PC-9 (cell line): ENCODE measurements around the gene TES. TPM values are rescaled to one million over a fixed set of nuclear protein-coding genes. Genes with fewer than 3 reads are reported as not detected.

ENCODE experiments used
- BruUV-seq: library from RNA; stranded (reverse); fragments of 400-500 nt; replicated peaks from 2 replicates; lab custom pipeline; 2021; lab: Mats Ljungman, UMichigan
- CTCF ChIA-PET: fragments of 300-600 bp; sonication (Branson Sonifier 250); formaldehyde crosslinking; loops from one replicate; lab custom pipeline; 2022; ENCODE audit warnings: antibody characterized with exemption; lab: Charles Lee
- POLR2A ChIA-PET: fragments of 300-600 bp; sonication (Branson Sonifier 250); formaldehyde crosslinking; loops from one replicate; lab custom pipeline; 2022; ENCODE audit warnings: antibody characterized with exemption; ENCODE audit not compliant: unreplicated experiment; lab: Charles Lee
- DNase-seq, 2 experiments: peaks; one replicate each; pipeline versions ENCODE4 v3.0.0 to v3.0.0-alpha.2; 2015 to 2022; ENCODE audit warnings: mixed read lengths in 1 of 2
- H2AFZ ChIP-seq: fragments of 200-600 bp; sonication (generic); 2 replicates; pipeline ENCODE4 v1.8.1; 2017; ENCODE audit warnings: antibody characterized with exemption
- H3F3A ChIP-seq: fragments of 200-600 bp; sonication (generic); 2 replicates; pipeline ENCODE4 v1.8.1; 2017; ENCODE audit warnings: antibody characterized with exemption, mild to moderate bottlenecking, low read depth; ENCODE audit not compliant: insufficient read depth
- H3K27ac ChIP-seq: fragments of 200-600 bp; sonication (generic); 2 replicates; pipeline ENCODE4 v1.6.1; 2016; ENCODE audit warnings: mixed run types
- H3K27me3 ChIP-seq: fragments of 200-600 bp; sonication (generic); 2 replicates; pipeline ENCODE4 v1.6.1; 2016; ENCODE audit warnings: low read depth, mixed run types; ENCODE audit not compliant: insufficient read depth
- H3K36me3 ChIP-seq: fragments of 200-600 bp; sonication (generic); 2 replicates; pipeline ENCODE4 v1.6.1; 2016; ENCODE audit warnings: low read depth, mixed run types
- H3K4me1 ChIP-seq: fragments of 200-600 bp; sonication (generic); replicated peaks from 2 replicates; pipeline ENCODE4 v1.6.1; 2016; ENCODE audit warnings: mixed run types; ENCODE audit not compliant: insufficient read depth
- H3K4me2 ChIP-seq: fragments of 200-600 bp; sonication (generic); 2 replicates; pipeline ENCODE4 v1.6.1; 2017; ENCODE audit warnings: mixed run types
- H3K4me3 ChIP-seq: fragments of 200-600 bp; sonication (generic); 2 replicates; pipeline ENCODE4 v1.6.1; 2016; ENCODE audit warnings: mixed run types
- H3K79me2 ChIP-seq: fragments of 200-600 bp; sonication (generic); 2 replicates; pipeline ENCODE4 v1.6.1; 2017; ENCODE audit warnings: low read depth, mixed run types
- H3K9me2 ChIP-seq: fragments of 200-600 bp; sonication (generic); 2 replicates; pipeline ENCODE4 v1.8.1; 2017; ENCODE audit warnings: mild to moderate bottlenecking; ENCODE audit not compliant: insufficient read depth
- H3K9me3 ChIP-seq: fragments of 200-600 bp; sonication (generic); 2 replicates; pipeline ENCODE4 v1.8.1; 2016; ENCODE audit warnings: low read depth; ENCODE audit not compliant: insufficient read depth
- H4K20me1 ChIP-seq: fragments of 200-600 bp; sonication (generic); 2 replicates; pipeline ENCODE4 v1.8.1; 2017; ENCODE audit not compliant: insufficient read depth
- CTCF ChIP-seq: fragments of 200-600 bp; sonication (generic); conservative IDR thresholded peaks from 2 replicates; pipeline ENCODE4 v1.6.1; 2017; ENCODE audit warnings: mixed run types, antibody characterized with exemption, mild to moderate bottlenecking, moderate library complexity
- EZH2 ChIP-seq: fragments of 200-600 bp; sonication (generic); IDR thresholded peaks from 2 replicates; pipeline ENCODE4 v1.8.0; 2017; ENCODE audit warnings: antibody characterized with exemption, low read depth
- intact Hi-C: fragments of 100-400 bp; cut with micrococcal nuclease; formaldehyde crosslinking; loops from one replicate; pipeline ENCODE4 v1.10.0; 2022; ENCODE audit not compliant: unreplicated experiment
- total RNA-seq: library from RNA; stranded (reverse); gene quantifications from 2 replicates; pipeline ENCODE4 v1.2.3, GENCODE V29; 2021

TES gene
- total RNA-seq, 1 experiment from 2014 or later = 210 TPM

DNA sequence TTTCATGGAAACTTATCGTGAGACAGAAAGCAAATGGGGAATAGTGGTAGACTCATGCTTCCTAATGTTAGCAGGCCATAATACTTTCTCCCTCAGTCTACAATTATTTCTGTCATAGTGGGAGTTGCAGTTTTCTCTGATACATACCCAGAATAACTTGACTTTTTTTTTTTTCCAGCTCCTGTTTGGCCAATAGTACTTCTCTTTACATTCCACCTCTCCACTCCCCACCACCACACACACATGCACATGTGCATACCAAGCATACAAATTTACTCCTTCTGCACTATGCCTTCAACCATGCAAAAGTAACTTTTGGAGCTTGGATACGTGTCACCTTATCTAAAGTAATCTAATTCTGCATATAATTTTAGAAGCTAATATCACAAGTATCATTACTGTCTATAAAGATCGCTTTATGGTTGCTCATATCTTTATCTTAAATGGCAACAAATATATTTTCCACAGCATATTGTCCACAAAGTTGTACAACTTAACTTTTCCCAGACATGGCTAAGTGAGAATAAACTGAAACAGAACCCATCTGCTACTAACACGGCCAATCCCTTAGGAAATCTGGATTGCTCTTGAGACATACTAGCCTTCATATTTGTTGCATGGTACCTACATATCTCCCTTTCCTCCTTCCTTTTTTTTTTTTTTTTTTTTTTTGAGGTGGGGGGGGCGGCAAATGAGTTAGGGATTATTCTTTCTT is 49.0 kb downstream of the TES start:
- Histone ChIP-seq H4K20me1 (no peaks in the 10 kb centered on the region), H3K9me2 (no peaks in the 10 kb centered on the region), H3K27ac (peak overlapping the region; percentile 30), H3K4me2 (no peak overlapping the region), H3F3A (peaks cover 42% of the 10 kb centered on the region; the same call in 1 of the 2 replicates), H3K27me3 (no peaks in the 10 kb centered on the region), H3K9me3 (0 out of 2 replicates have a peak, but pooled peaks cover 3% of the 10 kb centered on the region), H2AFZ (no peak overlapping the region), H3K79me2 (no peaks in the 10 kb centered on the region), H3K36me3 (peaks cover 22% of the 10 kb centered on the region), H3K4me3 (no peak overlapping the region), H3K4me1 (peaks cover 18% of the 10 kb centered on the region)
- no peak for DNase-seq
- BruUV-seq = TSS peak; percentile 54
- intact Hi-C loops = loop anchor here (1.0 kb wide), 1 partner anchor 79 kb away; no protein-coding TSS in a partner anchor
- ChIA-PET POLR2A (interaction anchor here (0.5 to 0.7 kb wide), 13 partner anchors 49 to 1173 kb away, joined by 3 to 26 read pairs (median 4); no protein-coding TSS in a partner anchor), CTCF (interaction anchor here (0.6 to 2.4 kb wide), 11 partner anchors 95 to 332 kb away, joined by 3 to 27 read pairs (median 7); no protein-coding TSS in a partner anchor)
- TF ChIP-seq EZH2 = no peak
- TF ChIP-seq CTCF = no peak

DNA sequence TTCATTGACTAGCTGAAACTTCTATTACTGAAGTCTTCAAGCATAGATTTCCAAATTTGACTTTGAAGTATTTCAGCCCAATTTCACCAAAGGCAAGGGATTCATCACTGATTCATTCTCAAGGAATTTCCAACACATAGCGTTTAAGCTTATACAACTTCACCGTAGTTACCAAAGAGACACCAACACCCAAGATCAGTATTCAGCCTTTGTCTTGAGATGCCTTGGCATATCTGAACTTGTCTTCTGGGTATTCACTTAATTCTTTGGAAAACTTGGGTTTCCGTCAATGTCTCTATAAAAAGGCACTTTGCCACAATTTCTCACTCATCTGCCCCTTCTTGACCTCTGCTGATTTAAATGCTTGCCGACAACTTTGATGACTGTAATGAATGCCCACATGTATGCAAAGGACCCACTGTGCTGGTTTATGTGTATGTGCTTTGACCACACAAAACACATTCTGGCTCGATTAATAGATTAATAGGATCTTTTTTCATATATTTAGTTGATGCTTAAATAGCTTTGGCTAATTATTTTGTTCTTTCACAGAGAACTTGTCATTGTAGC is 49.6 kb downstream of the TES start:
- intact Hi-C loops = loop anchor here (1.0 kb wide), 3 partner anchors 11 to 80 kb away; no protein-coding TSS in a partner anchor
- H3K4me3 ChIP-seq = no peak overlapping the region
- no peak overlapping the region for H3K4me2 ChIP-seq
- no peaks in the 10 kb centered on the region for H3K79me2 ChIP-seq
- ChIA-PET POLR2A (interaction anchor here (0.5 to 1.2 kb wide), 13 partner anchors 12 to 442 kb away, joined by 3 to 26 read pairs (median 6); no protein-coding TSS in a partner anchor), CTCF (interaction anchor here (0.6 to 2.4 kb wide), 8 partner anchors 122 to 329 kb away, joined by 3 to 27 read pairs (median 10); no protein-coding TSS in a partner anchor)
- TF ChIP-seq CTCF (no peak), EZH2 (no peak)
- H3K9me3 ChIP-seq = 0 out of 2 replicates have a peak, but pooled peaks cover 3% of the 10 kb centered on the region
- H4K20me1 ChIP-seq = no peaks in the 10 kb centered on the region
- no peak overlapping the region for H2AFZ ChIP-seq
- H3K4me1 ChIP-seq = peaks cover 18% of the 10 kb centered on the region
- no peaks in the 10 kb centered on the region for H3K27me3 ChIP-seq
- peaks cover 42% of the 10 kb centered on the region; the same call in 1 of the 2 replicates for H3F3A ChIP-seq
- DNase-seq = peak; percentile 40 to 82
- H3K9me2 ChIP-seq = no peaks in the 10 kb centered on the region
- peak overlapping the region; percentile 30 for H3K27ac ChIP-seq
- no TSS peak for BruUV-seq
- H3K36me3 ChIP-seq = peaks cover 20% of the 10 kb centered on the region

DNA sequence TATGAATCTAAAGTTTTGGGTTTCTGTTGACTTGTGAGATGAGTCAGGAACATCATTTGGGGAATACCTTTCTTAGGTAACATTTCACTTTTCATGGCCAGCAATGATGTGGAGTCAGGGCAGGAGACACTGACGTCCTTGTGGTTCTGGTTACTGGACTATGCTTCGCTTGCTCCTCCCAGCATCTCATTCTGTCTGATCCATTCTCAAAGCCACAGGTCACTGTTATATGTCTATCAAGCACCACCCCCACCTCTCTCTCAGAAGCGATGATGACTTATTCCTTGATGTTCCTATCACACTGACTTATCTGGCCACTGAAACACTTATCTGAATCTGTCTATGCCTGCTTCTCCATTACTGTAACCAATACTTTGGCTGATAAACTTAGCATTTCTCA is 51.6 kb downstream of the TES start:
- Histone ChIP-seq H3F3A (peaks cover 28% of the 10 kb centered on the region; the same call in 1 of the 2 replicates), H3K36me3 (peaks cover 10% of the 10 kb centered on the region), H3K9me2 (no peaks in the 10 kb centered on the region), H4K20me1 (no peaks in the 10 kb centered on the region), H3K9me3 (0 out of 2 replicates have a peak, but pooled peaks cover 3% of the 10 kb centered on the region), H3K79me2 (no peaks in the 10 kb centered on the region), H3K4me2 (no peak overlapping the region), H3K27ac (no peak overlapping the region), H3K4me1 (peaks cover 18% of the 10 kb centered on the region), H2AFZ (no peak overlapping the region), H3K27me3 (no peaks in the 10 kb centered on the region), H3K4me3 (no peak overlapping the region)
- CTCF ChIA-PET = no interaction called here
- TF ChIP-seq CTCF (no peak), EZH2 (no peak)
- intact Hi-C loops = no loop called here
- DNase-seq = no peak
- POLR2A ChIA-PET = no interaction called here
- BruUV-seq = no TSS peak
